ENCODE measurements around the gene PANX3.

Gene PANX3

GRCh38 chr11:124658986-124659385 is 47.8 kb downstream of the PANX3 start:
- DNase-seq, result no peak

DNA sequence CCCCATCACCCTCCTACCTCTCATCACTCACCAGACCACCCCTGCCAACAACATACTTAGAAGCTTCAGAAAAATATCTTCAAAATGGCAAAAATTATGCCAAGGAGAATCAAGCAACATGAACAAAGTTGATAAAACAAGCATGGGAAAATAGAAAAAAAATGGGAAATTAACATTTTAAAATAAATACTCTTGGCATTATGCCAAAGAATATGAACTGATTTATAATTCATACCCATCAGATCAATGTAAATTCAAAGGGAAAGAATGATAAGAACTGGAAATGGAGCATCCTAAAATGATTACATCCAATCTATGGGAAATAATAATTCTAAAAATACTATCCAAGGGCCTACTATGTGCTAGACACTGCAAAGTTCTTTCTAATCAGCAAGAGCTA is 50.3 kb downstream of the PANX3 start:
- no peak for DNase-seq

DNA sequence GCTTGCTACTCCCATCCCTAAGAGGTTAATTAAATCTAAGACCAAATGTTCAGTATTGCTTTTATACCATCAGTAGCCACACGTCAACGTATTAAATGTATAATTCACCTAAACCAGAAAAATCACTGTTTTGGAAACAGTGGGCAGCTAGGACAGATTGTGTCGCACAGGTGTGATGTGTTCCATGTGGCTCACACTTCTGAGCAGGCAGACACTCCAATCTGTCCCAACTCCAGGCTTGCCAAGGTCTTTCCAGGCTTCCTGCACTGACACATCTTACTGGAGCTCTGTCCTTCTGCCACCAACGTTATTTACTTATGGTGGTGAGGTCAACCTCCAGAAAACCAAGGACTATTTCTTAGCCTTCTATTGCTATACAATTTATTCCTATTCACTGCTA is 50.9 kb downstream of the PANX3 start:
- DNase-seq, result no peak

- no peak for DNase-seq
Observed at GRCh38 chr11:124663861-124664260, 52.6 kb downstream of the PANX3 start.

GRCh38 chr11:124667601-124668000 is 56.4 kb downstream of the PANX3 start:
- DNase-seq, result no peak

GRCh38 chr11:124669193-124669592 is 58.0 kb downstream of the PANX3 start:
- DNase-seq, result peak; percentile 73

Data from CD4-positive, alpha-beta T cell treated with Interleukin-17A for 1 hour (primary cell).